Measurements from ENCODE around the gene RABGAP1L.

RABGAP1L gene

DNA sequence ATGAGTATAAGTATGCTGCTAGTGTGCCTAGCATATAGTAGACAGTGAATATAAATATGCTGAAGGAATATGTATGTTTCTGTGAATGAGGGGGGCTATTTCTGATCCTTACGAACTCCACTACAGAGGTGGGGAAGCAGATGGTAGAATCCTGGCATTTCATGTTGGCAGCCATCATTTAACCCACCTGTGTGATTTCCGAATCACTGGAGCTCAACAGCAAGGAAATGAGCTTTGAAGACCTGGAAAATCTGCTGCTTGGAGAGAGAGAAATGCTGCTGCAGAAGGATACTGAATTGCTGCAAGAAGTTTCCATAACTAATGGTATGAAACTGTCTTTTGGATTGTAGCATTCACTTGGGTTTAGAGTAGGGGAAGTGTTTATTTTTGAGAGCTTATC, 83.5 kb downstream of the RABGAP1L start:
- TF ChIP-seq, protein P1, sequence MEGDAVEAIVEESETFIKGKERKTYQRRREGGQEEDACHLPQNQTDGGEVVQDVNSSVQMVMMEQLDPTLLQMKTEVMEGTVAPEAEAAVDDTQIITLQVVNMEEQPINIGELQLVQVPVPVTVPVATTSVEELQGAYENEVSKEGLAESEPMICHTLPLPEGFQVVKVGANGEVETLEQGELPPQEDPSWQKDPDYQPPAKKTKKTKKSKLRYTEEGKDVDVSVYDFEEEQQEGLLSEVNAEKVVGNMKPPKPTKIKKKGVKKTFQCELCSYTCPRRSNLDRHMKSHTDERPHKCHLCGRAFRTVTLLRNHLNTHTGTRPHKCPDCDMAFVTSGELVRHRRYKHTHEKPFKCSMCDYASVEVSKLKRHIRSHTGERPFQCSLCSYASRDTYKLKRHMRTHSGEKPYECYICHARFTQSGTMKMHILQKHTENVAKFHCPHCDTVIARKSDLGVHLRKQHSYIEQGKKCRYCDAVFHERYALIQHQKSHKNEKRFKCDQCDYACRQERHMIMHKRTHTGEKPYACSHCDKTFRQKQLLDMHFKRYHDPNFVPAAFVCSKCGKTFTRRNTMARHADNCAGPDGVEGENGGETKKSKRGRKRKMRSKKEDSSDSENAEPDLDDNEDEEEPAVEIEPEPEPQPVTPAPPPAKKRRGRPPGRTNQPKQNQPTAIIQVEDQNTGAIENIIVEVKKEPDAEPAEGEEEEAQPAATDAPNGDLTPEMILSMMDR (conservative IDR thresholded peaks at IDR 0.05; ENCODE audit: low read depth, low read length): no peak
- H2AFZ ChIP-seq (ENCODE audit: low read depth): no peak overlapping the region
- no peak overlapping the region for H3K4me3 ChIP-seq (IDR thresholded peaks at IDR 0.05; ENCODE audit: insufficient read depth, low read depth, low read length)
- H3K27ac ChIP-seq: no peak overlapping the region
- H4K20me1 ChIP-seq (ENCODE audit: insufficient read depth): no peaks in the 10 kb centered on the region
- no peaks in the 10 kb centered on the region for H3K27me3 ChIP-seq (ENCODE audit: insufficient read depth, low read depth)
- no peaks in the 10 kb centered on the region for H3K36me3 ChIP-seq (ENCODE audit: insufficient read depth)
- no peak overlapping the region for H3K4me2 ChIP-seq
- no peak overlapping the region for H3K9ac ChIP-seq
- no peaks in the 10 kb centered on the region for H3K4me1 ChIP-seq (ENCODE audit: low read depth, poor library complexity, severe bottlenecking)
- H3K79me2 ChIP-seq (ENCODE audit: insufficient read depth, low read depth): no peaks in the 10 kb centered on the region

DNA sequence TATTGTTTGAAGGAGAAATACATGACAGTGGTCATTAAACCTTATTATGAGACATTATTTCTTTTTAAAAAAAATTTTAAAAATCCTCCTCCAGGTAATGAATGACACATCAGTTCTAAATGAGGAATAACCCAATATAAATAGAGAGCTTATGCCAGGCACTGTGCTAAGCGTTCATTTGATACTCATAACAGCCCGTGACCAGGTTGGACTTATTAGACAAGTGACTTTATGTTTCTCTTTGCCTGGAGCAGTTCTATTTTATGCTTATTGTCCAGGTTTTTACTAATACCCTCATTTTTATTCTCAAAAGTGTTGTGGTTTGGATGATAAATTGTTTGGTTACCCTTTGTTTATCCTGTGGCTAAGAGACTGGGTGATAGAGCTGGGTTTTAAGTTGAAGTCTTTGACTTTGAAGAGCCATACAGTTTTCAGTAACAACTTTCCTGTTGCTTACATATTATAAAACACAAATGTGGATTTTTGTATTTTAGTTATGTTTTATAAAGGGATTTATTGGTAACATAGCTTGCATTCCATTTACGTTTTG, 84.2 kb downstream of the RABGAP1L start:
- no peak overlapping the region for H2AFZ ChIP-seq (ENCODE audit: low read depth)
- no peaks in the 10 kb centered on the region for H3K4me1 ChIP-seq (ENCODE audit: low read depth, poor library complexity, severe bottlenecking)
- H3K79me2 ChIP-seq (ENCODE audit: insufficient read depth, low read depth): no peaks in the 10 kb centered on the region
- H3K27ac ChIP-seq: no peak overlapping the region
- no peaks in the 10 kb centered on the region for H3K36me3 ChIP-seq (ENCODE audit: insufficient read depth)
- TF ChIP-seq, protein P1 (conservative IDR thresholded peaks at IDR 0.05; ENCODE audit: low read depth, low read length): no peak
- H3K9ac ChIP-seq: no peak overlapping the region
- H4K20me1 ChIP-seq (ENCODE audit: insufficient read depth): no peaks in the 10 kb centered on the region
- no peaks in the 10 kb centered on the region for H3K27me3 ChIP-seq (ENCODE audit: insufficient read depth, low read depth)
- H3K4me3 ChIP-seq (IDR thresholded peaks at IDR 0.05; ENCODE audit: insufficient read depth, low read depth, low read length): no peak overlapping the region
- no peak overlapping the region for H3K4me2 ChIP-seq

DNA sequence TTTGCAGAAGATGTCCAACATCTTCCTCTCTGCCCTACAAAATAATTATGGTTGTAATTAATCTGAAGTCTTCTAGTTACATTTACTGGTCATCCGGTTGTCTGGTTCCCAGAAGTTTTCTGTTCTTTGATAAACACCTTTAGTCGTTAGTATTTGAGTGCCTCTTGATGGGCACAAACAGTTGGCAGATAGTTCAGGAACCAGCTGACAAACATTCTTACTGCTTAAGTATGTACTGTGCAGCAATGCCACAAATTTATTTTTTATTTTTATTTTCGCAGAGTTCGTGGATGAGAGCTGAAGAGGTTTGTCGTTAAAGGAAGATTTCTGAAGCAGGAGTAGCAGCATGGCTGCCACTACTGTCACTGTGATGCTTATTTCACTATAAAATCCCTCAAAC, 84.7 kb downstream of the RABGAP1L start:
- Histone ChIP-seq H3K27ac (no peak overlapping the region), H3K4me2 (no peak overlapping the region), H2AFZ (ENCODE audit: low read depth) (no peak overlapping the region), H3K79me2 (ENCODE audit: insufficient read depth, low read depth) (no peaks in the 10 kb centered on the region), H3K36me3 (ENCODE audit: insufficient read depth) (no peaks in the 10 kb centered on the region), H3K4me3 (IDR thresholded peaks at IDR 0.05; ENCODE audit: insufficient read depth, low read depth, low read length) (no peak overlapping the region), H4K20me1 (ENCODE audit: insufficient read depth) (no peaks in the 10 kb centered on the region), H3K9ac (no peak overlapping the region), H3K4me1 (ENCODE audit: low read depth, poor library complexity, severe bottlenecking) (no peaks in the 10 kb centered on the region), H3K27me3 (ENCODE audit: insufficient read depth, low read depth) (no peaks in the 10 kb centered on the region)
- TF ChIP-seq, protein P1 (conservative IDR thresholded peaks at IDR 0.05; ENCODE audit: low read depth, low read length): no peak

DNA sequence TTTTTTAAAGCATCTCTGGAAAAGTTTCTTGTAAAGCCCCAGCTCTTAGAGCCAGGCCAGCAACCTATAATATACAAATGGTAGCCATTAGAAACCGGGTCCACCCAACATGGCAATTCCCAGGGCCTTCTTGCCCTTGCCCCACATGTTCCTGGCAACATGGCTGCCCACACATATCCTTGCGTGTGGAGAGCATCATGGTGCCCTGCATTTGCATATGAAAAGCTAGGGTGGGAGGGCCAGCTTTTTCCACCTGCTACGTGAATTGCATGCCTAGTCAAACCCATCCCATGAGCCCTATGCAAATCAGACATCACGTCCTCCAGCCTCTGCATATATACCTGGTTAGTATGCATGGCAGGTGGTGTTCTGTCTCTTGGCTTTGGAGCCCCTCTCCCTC, 88.2 kb downstream of the RABGAP1L start:
- no peaks in the 10 kb centered on the region for H4K20me1 ChIP-seq (ENCODE audit: insufficient read depth)
- no peak overlapping the region for H3K4me3 ChIP-seq (IDR thresholded peaks at IDR 0.05; ENCODE audit: insufficient read depth, low read depth, low read length)
- H3K27ac ChIP-seq: no peak overlapping the region
- no peaks in the 10 kb centered on the region for H3K4me1 ChIP-seq (ENCODE audit: low read depth, poor library complexity, severe bottlenecking)
- H3K36me3 ChIP-seq (ENCODE audit: insufficient read depth): no peaks in the 10 kb centered on the region
- H3K27me3 ChIP-seq (ENCODE audit: insufficient read depth, low read depth): no peaks in the 10 kb centered on the region
- TF ChIP-seq, protein P1 (conservative IDR thresholded peaks at IDR 0.05; ENCODE audit: low read depth, low read length): no peak
- no peak overlapping the region for H3K9ac ChIP-seq
- no peaks in the 10 kb centered on the region for H3K79me2 ChIP-seq (ENCODE audit: insufficient read depth, low read depth)
- no peak overlapping the region for H3K4me2 ChIP-seq
- H2AFZ ChIP-seq (ENCODE audit: low read depth): no peak overlapping the region
